Gastrocnemius medialis (tissue), 4 donors: Measurements from ENCODE around the gene OR51B2.

Experiments used
- POLR2A ChIP-seq, 2 donors: fragments of 450-650 bp; IDR thresholded peaks; one replicate each; pipeline ENCODE4 v1.6.1; 2017; ENCODE audit warnings: antibody characterized with exemption in 2 of 2, mild to moderate bottlenecking in 2 of 2, moderate library complexity in 2 of 2
- TF ChIP-seq, protein P1 (sequence below), 5 experiments: fragments of 450-650 bp in 3 of 5; fragments of 200-600 bp in 2 of 5; sonication (generic) in 2 of 5; IDR thresholded peaks in 4 of 5; conservative IDR thresholded peaks in 1 of 5; 1 replicate in 4 of 5; 2 replicates in 1 of 5; pipeline ENCODE4 v1.5.1; 2016 to 2019; ENCODE audit warnings: antibody characterized with exemption in 5 of 5, mild to moderate bottlenecking in 3 of 5, moderate library complexity in 3 of 5

DNA sequence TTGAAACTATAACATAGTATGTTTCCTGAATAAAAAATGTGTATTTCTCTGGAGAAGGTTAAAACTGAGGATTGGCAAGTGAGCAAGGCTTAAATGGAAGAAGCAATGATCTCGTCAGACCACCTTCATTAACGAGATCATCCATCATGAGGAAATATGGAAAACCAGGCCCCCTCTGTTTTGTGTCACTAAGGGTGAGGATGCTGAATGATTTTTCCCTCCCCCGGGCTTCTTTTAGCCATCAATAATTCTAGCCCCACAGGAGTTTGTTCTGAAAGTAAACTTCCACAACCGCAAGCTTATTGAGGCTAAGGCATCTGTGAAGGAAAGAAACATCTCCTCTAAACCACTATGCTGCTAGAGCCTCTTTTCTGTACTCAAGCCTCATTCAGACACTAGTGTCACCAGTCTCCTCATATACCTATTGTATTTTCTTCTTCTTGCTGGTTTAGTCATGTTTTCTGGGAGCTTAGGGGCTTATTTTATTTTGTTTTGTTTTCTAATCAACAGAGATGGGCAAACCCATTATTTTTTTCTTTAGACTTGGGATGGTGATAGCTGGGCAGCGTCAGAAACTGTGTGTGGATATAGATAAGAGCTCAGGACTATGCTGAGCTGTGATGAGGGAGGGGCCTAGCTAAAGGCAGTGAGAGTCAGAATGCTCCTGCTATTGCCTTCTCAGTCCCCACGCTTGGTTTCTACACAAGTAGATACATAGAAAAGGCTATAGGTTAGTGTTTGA lies 48.6 kb downstream of the OR51B2 start:
- no peak for TF ChIP-seq POLR2A (IDR thresholded peaks at IDR 0.05)
- TF ChIP-seq, protein P1, sequence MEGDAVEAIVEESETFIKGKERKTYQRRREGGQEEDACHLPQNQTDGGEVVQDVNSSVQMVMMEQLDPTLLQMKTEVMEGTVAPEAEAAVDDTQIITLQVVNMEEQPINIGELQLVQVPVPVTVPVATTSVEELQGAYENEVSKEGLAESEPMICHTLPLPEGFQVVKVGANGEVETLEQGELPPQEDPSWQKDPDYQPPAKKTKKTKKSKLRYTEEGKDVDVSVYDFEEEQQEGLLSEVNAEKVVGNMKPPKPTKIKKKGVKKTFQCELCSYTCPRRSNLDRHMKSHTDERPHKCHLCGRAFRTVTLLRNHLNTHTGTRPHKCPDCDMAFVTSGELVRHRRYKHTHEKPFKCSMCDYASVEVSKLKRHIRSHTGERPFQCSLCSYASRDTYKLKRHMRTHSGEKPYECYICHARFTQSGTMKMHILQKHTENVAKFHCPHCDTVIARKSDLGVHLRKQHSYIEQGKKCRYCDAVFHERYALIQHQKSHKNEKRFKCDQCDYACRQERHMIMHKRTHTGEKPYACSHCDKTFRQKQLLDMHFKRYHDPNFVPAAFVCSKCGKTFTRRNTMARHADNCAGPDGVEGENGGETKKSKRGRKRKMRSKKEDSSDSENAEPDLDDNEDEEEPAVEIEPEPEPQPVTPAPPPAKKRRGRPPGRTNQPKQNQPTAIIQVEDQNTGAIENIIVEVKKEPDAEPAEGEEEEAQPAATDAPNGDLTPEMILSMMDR (IDR thresholded peaks at IDR 0.05 in 4 of 5, conservative IDR thresholded peaks at IDR 0.05 in 1 of 5), result no peak
